SU-DHL-6 (cell line): ENCODE results near the gene DLG2.

Experiments used
- H2AFZ ChIP-seq: fragments of 200-600 bp; sonication (generic); 2 replicates; pipeline ENCODE4 v1.6.1; 2014; ENCODE audit warnings: low read depth, mild to moderate bottlenecking, moderate library complexity, mixed read lengths, antibody characterized with exemption, low read length; ENCODE audit not compliant: severe bottlenecking
- H3F3A ChIP-seq: fragments of 200-600 bp; shearing (Covaris generic); 2 replicates; pipeline ENCODE4 v1.6.0; 2016; ENCODE audit warnings: antibody characterized with exemption, mild to moderate bottlenecking; ENCODE audit not compliant: insufficient read depth
- H3K27ac ChIP-seq: fragments of 200-600 bp; sonication (generic); 2 replicates; pipeline ENCODE4 v1.5.1; 2016; ENCODE audit warnings: low read depth, mild to moderate bottlenecking, low read length, moderate library complexity, mixed read lengths
- H3K27me3 ChIP-seq: fragments of 200-600 bp; sonication (generic), shearing (Covaris generic); 2 replicates; pipeline ENCODE4 v1.6.0; 2014; ENCODE audit warnings: mild to moderate bottlenecking, low read length
- H3K36me3 ChIP-seq: fragments of 200-600 bp; sonication (generic); 2 replicates; pipeline ENCODE4 v1.6.1; 2014; ENCODE audit warnings: mild to moderate bottlenecking, low read length, mixed read lengths
- H3K4me2 ChIP-seq: fragments of 300-600, 200-600 bp; shearing (Covaris generic), sonication (generic); 2 replicates; pipeline ENCODE4 v1.6.0; 2014; ENCODE audit warnings: low read length, low read depth, mild to moderate bottlenecking; ENCODE audit not compliant: poor library complexity, severe bottlenecking
- H3K4me3 ChIP-seq: fragments of 200-600 bp; sonication (generic); 2 replicates; pipeline ENCODE4 v1.5.1; 2014; ENCODE audit warnings: antibody characterized with exemption, low read length, mild to moderate bottlenecking, mixed read lengths; ENCODE audit not compliant: insufficient read depth, poor library complexity, severe bottlenecking
- H3K79me2 ChIP-seq: fragments of 200-600 bp; sonication (generic); 2 replicates; pipeline ENCODE4 v1.6.1; 2014; ENCODE audit warnings: mild to moderate bottlenecking, low read length, moderate library complexity; ENCODE audit not compliant: insufficient read depth
- H3K9ac ChIP-seq: fragments of 200-600 bp; sonication (generic); 2 replicates; pipeline ENCODE4 v1.7.0; 2014; ENCODE audit warnings: mild to moderate bottlenecking, low read length
- H3K9me2 ChIP-seq: fragments of 200-600 bp; sonication (generic); replicated peaks from 2 replicates; pipeline ENCODE4 v1.6.1; 2014; ENCODE audit warnings: low read length; ENCODE audit not compliant: insufficient read depth
- H3K9me3 ChIP-seq: fragments of 200-600 bp; sonication (generic); 2 replicates; pipeline ENCODE4 v1.6.1; 2014; ENCODE audit warnings: low read length, mixed read lengths; ENCODE audit not compliant: insufficient read depth
- H4K20me1 ChIP-seq: fragments of 200-600 bp; sonication (generic); 2 replicates; pipeline ENCODE4 v1.6.1; 2014; ENCODE audit warnings: low read depth, mild to moderate bottlenecking, antibody characterized with exemption, low read length, moderate library complexity, mixed read lengths
- CTCF ChIP-seq: fragments of 200-600 bp; sonication (generic); IDR thresholded peaks from one replicate; pipeline ENCODE4 v1.5.1; 2017; ENCODE audit warnings: antibody characterized with exemption, mild to moderate bottlenecking, low read length, moderate library complexity; ENCODE audit not compliant: insufficient read depth, poor library complexity, severe bottlenecking
- EZH2phosphoT487 ChIP-seq: fragments of 200-600 bp; sonication (generic), shearing (Covaris generic); conservative IDR thresholded peaks from 2 replicates; pipeline ENCODE4 v1.6.1; 2018; ENCODE audit warnings: mild to moderate bottlenecking, antibody characterized with exemption, low read length, moderate library complexity, mixed read lengths

The DLG2 gene

GRCh38 chr11:83566950-83567349, 2060.2 kb downstream of the DLG2 start:
- no peak for TF ChIP-seq EZH2phosphoT487
- TF ChIP-seq CTCF = no peak

GRCh38 chr11:83564870-83565269, 2062.3 kb downstream of the DLG2 start:
- Histone ChIP-seq H3K27me3 (no peaks in the 10 kb centered on the region), H3K9me3 (no peaks in the 10 kb centered on the region), H3K9me2 (no peaks in the 10 kb centered on the region), H3F3A (no peaks in the 10 kb centered on the region), H4K20me1 (no peaks in the 10 kb centered on the region), H3K27ac (no peak overlapping the region), H3K79me2 (no peaks in the 10 kb centered on the region), H3K36me3 (no peaks in the 10 kb centered on the region), H2AFZ (no peak overlapping the region), H3K4me3 (no peak overlapping the region), H3K4me2 (no peak overlapping the region), H3K9ac (no peak overlapping the region)
- no peak for TF ChIP-seq CTCF
- TF ChIP-seq EZH2phosphoT487 = no peak

More at GRCh38 chr11:83566950-83567349, 2060.2 kb downstream of the DLG2 start:
- Histone ChIP-seq H3K4me3 (no peak overlapping the region), H3K36me3 (no peaks in the 10 kb centered on the region), H3K27ac (no peak overlapping the region), H3K27me3 (no peaks in the 10 kb centered on the region), H3K9me3 (no peaks in the 10 kb centered on the region), H3F3A (no peaks in the 10 kb centered on the region), H3K4me2 (no peak overlapping the region), H3K79me2 (no peaks in the 10 kb centered on the region), H4K20me1 (no peaks in the 10 kb centered on the region), H3K9ac (no peak overlapping the region), H3K9me2 (no peaks in the 10 kb centered on the region), H2AFZ (no peak overlapping the region)

- TF ChIP-seq CTCF (no peak), EZH2phosphoT487 (no peak)
- Histone ChIP-seq H3K27me3 (no peaks in the 10 kb centered on the region), H3F3A (no peaks in the 10 kb centered on the region), H2AFZ (no peak overlapping the region), H3K27ac (no peak overlapping the region), H3K9me2 (no peaks in the 10 kb centered on the region), H3K79me2 (no peaks in the 10 kb centered on the region), H4K20me1 (no peaks in the 10 kb centered on the region), H3K4me2 (no peak overlapping the region), H3K9me3 (no peaks in the 10 kb centered on the region), H3K4me3 (no peak overlapping the region), H3K9ac (no peak overlapping the region), H3K36me3 (no peaks in the 10 kb centered on the region)
Measured at GRCh38 chr11:83558281-83558680, 2068.9 kb downstream of the DLG2 start.
